Ishikawa (cell line): ENCODE results near the gene GSE1.

Source experiments
- CEBPB ChIP-seq: IDR thresholded peaks from 2 replicates; pipeline ENCODE4 v1.6.1; 2012
- CREB1 ChIP-seq: IDR thresholded peaks from 2 replicates; pipeline ENCODE4 v1.6.1; 2012; ENCODE audit warnings: low read depth
- EP300 ChIP-seq: IDR thresholded peaks from 2 replicates; pipeline ENCODE4 v1.6.1; 2012; ENCODE audit warnings: borderline replicate concordance
- FOXM1 ChIP-seq: IDR thresholded peaks from 2 replicates; pipeline ENCODE4 v1.6.1; 2012; ENCODE audit warnings: low read depth, borderline replicate concordance
- NFIC ChIP-seq: IDR thresholded peaks from 2 replicates; pipeline ENCODE4 v1.6.1; 2012
- RAD21 ChIP-seq: IDR thresholded peaks from 2 replicates; pipeline ENCODE4 v1.6.1; 2012; ENCODE audit warnings: low read depth
- TAF1 ChIP-seq: IDR thresholded peaks from 2 replicates; pipeline ENCODE4 v1.6.1; 2012; ENCODE audit warnings: low read depth, mild to moderate bottlenecking
- TEAD4 ChIP-seq: IDR thresholded peaks from 2 replicates; pipeline ENCODE4 v1.6.1; 2012
- YY1 ChIP-seq: IDR thresholded peaks from 2 replicates; pipeline ENCODE4 v1.6.1; 2012; ENCODE audit warnings: low read depth
- TF ChIP-seq, protein P1 (sequence below): IDR thresholded peaks from 2 replicates; pipeline ENCODE4 v1.6.1; 2012; ENCODE audit warnings: low read depth, mild to moderate bottlenecking
- TF ChIP-seq, protein P2 (sequence below): IDR thresholded peaks from 2 replicates; pipeline ENCODE4 v1.6.1; 2012

- TF ChIP-seq YY1 (no peak), EP300 (no peak), RAD21 (no peak), CEBPB (no peak), TEAD4 (no peak), CREB1 (no peak), TAF1 (no peak), NFIC (no peak), FOXM1 (no peak)
- TF ChIP-seq, protein P1, sequence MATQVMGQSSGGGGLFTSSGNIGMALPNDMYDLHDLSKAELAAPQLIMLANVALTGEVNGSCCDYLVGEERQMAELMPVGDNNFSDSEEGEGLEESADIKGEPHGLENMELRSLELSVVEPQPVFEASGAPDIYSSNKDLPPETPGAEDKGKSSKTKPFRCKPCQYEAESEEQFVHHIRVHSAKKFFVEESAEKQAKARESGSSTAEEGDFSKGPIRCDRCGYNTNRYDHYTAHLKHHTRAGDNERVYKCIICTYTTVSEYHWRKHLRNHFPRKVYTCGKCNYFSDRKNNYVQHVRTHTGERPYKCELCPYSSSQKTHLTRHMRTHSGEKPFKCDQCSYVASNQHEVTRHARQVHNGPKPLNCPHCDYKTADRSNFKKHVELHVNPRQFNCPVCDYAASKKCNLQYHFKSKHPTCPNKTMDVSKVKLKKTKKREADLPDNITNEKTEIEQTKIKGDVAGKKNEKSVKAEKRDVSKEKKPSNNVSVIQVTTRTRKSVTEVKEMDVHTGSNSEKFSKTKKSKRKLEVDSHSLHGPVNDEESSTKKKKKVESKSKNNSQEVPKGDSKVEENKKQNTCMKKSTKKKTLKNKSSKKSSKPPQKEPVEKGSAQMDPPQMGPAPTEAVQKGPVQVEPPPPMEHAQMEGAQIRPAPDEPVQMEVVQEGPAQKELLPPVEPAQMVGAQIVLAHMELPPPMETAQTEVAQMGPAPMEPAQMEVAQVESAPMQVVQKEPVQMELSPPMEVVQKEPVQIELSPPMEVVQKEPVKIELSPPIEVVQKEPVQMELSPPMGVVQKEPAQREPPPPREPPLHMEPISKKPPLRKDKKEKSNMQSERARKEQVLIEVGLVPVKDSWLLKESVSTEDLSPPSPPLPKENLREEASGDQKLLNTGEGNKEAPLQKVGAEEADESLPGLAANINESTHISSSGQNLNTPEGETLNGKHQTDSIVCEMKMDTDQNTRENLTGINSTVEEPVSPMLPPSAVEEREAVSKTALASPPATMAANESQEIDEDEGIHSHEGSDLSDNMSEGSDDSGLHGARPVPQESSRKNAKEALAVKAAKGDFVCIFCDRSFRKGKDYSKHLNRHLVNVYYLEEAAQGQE, result no peak
- TF ChIP-seq, protein P2, sequence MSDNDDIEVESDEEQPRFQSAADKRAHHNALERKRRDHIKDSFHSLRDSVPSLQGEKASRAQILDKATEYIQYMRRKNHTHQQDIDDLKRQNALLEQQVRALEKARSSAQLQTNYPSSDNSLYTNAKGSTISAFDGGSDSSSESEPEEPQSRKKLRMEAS, result no peak
Measured at GRCh38 chr16:85600530-85601271, 12.4 kb upstream of the GSE1 start.
